SIG-M5 (cell line): ENCODE results near the gene SH3BGRL3.

Experiments used
- DNase-seq: peaks from one replicate; lab custom pipeline; 2025; lab: John Stamatoyannopoulos, UW

The SH3BGRL3 gene

DNA sequence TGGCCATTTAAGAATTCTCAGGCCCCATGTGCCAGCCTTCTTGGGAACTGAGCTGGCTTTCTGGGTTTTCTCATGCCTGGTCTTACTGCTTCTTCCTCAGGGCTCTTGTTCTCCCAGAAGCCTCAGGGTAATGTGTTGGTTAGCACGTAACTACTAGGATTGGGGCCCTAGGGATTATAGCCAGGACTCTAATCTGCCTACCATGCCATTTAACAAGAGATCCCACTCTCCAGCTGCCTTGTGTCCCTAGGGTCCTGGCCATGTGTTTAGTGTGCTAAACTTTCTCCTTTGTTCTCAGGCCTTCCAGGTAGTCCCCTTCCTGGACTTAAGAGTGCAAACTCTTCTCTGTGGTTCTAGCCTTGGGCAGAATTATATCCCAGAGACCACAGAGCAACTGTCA, 2.2 kb upstream of the SH3BGRL3 start:
- DNase-seq, result no peak

DNA sequence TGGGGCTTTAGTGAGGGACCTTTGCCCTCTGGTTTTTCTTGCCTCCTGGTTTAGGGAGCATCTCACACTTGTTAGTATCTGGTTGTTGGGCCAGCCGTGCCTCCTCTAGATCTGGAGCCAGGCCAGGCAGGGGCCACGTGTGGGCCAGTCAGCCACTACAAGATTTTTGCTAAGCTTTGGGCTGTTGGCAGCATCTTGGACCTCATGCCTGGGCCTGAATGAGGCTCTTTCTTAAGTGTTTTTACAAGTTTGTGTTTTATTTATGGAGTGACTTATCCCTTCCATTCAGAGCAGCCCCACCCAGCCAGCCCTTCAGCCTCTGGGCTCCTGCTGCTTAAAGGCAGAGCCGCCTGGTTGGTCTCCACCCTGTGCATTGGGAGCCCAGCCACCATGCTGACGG, 1.6 kb upstream of the SH3BGRL3 start:
- no peak for DNase-seq

GRCh38 chr1:26278724-26279455, 996 bp upstream of the SH3BGRL3 start:
- peak; percentile 30 for DNase-seq

GRCh38 chr1:26280333-26281042, 602 bp downstream of the SH3BGRL3 start:
- no peak for DNase-seq

DNA sequence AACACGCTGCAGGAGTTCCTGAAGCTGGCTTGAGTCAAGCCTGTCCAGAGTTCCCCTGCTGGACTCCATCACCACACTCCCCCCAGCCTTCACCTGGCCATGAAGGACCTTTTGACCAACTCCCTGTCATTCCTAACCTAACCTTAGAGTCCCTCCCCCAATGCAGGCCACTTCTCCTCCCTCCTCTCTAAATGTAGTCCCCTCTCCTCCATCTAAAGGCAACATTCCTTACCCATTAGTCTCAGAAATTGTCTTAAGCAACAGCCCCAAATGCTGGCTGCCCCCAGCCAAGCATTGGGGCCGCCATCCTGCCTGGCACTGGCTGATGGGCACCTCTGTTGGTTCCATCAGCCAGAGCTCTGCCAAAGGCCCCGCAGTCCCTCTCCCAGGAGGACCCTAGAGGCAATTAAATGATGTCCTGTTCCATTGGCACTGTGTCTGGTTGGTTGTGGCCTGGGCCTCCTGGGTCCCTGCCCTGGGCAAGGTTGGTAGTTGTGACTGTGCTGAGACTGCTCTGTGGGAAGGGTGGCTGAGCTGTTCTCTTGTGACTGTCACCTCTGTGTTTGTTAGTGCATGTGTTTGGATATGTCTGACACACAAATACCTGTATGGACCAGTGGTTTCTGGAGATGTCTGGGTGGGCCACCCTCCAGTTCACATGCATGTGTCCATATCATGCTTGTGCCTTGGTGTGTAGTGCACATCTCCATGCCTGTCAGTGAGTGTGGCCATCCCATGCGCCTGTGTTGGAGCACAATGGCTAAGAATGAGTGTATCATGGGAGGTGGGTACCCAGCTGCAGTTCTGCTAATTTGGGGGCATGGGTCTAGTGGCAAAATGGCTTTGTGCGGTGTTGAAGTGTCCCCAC, 1.4 kb downstream of the SH3BGRL3 start:
- no peak for DNase-seq

DNA sequence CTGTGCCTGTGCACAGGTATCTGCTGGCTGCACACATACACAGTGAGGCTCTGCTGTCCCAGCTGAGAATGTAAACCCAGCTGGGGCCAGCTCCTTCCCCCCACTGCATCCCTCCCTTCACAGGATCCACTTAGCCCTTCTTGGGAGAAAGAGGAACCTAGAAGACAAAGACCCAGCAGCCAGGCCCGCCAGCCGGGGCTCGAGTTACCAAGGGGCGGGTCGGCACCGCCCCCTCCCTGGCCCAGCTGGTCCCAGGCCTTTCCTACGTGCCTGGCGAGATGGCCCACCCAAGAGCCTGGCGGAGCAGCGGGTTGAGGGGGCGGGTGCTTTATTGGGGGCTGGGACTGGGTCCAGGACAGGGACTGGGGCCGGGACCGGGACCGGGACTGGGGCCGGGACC, 2.1 kb downstream of the SH3BGRL3 start:
- no peak for DNase-seq

GRCh38 chr1:26282401-26282918, 2.6 kb downstream of the SH3BGRL3 start:
- DNase-seq, result no peak

DNA sequence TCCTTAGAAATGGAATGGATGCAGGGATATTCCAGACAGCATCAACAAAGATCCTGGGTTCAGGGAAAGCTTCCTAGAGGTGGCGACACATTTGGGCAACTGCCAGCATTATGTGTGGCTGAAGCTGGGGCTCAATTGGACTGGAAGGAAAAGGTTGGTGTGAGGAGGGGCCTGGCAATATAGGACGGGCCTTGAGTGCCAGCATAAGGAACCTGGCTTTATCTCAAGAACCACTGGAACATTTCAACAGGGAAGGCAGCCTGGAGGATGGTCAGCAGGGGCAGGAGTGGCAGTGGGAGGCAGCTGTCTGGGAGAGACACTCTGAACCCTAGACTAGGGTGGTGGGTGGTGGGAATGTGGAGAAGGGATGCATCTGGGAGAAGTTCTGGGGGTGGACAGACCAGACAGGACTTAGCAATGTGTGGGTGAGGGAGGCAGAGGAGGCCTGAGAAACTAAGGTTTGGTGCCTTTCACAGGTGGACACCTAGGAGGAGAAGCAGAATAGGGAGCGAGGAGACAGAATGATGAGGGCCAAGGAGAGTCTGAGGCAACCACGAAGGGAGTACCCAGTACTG, 3.5 kb downstream of the SH3BGRL3 start:
- no peak for DNase-seq

DNA sequence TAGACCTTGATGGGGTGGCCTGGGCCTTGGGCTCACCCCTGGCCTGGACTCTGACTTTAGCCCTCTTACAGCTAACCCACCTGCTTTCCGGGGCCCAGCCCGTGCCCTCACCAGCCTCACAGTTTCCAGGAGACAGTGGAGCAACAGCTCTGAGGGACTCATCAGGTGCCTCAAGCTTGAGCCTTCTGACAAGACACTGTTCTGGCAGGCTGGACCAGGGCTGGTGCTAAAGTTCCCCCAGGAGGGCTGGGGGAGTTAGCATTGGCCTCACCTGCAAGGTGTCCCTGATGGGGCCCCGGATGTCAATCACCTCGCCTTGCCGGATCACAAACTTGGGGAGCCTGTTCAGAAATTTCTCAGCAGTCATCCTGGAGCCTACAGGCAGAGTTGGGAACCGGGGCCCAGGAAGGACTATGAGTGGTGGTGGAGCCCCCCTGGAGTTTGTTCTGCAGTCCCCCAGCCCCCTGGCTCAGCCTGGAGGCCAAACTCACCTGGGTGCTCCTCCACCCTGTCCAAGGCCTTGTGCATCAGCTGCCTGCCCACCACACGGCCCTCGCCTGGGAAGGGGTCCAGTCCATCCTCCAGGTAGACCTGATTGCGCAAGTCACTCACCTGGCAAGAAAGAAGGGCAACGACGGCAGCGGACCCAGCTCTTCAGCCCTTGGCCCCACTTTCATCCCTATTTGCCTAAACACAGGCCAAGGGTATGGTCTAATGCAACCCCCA, 4.1 kb downstream of the SH3BGRL3 start:
- DNase-seq, result no peak

DNA sequence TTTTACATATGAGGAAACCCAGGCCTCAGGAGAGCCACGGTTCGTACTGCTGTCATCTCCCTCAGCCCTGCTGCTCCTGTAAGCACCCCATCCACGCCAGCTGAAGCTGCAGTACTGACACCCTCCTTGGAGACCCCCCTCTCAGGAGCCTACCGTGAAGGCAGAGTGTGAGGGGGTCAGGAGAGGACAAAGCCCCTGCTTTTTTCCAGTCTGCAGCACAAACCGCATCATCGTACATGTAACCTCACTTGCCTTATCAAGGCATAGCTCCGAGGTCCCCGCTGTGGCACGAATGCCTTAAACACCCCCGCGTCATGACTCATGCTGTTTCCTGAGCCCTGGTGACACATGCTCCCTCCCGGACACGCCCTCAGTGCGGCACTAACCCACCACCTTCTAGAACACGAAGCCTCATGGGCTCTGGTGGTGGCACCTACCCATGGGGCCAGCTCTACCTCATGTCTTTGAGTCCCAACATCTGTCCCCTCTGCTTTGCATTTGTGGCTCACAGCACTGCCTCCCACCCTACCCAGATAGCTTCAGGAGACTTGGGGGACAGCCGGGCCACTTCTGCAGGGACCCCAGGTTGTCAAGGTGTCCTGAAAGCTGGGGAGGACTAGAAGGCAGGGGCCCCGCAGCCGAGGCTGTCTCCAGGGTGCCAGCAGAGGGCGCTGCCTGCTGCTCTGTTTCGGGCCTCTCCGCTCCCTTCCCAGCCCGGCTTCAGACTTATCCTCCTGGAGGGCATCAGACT, 4.9 kb downstream of the SH3BGRL3 start:
- DNase-seq, result peak; percentile 65

GRCh38 chr1:26285366-26286063, 5.6 kb downstream of the SH3BGRL3 start:
- no peak for DNase-seq

GRCh38 chr1:26286064-26286416, 6.2 kb downstream of the SH3BGRL3 start:
- DNase-seq, result no peak

GRCh38 chr1:26287033-26287711, 7.3 kb downstream of the SH3BGRL3 start:
- no peak for DNase-seq

GRCh38 chr1:26287811-26288210, 7.9 kb downstream of the SH3BGRL3 start:
- no peak for DNase-seq

DNA sequence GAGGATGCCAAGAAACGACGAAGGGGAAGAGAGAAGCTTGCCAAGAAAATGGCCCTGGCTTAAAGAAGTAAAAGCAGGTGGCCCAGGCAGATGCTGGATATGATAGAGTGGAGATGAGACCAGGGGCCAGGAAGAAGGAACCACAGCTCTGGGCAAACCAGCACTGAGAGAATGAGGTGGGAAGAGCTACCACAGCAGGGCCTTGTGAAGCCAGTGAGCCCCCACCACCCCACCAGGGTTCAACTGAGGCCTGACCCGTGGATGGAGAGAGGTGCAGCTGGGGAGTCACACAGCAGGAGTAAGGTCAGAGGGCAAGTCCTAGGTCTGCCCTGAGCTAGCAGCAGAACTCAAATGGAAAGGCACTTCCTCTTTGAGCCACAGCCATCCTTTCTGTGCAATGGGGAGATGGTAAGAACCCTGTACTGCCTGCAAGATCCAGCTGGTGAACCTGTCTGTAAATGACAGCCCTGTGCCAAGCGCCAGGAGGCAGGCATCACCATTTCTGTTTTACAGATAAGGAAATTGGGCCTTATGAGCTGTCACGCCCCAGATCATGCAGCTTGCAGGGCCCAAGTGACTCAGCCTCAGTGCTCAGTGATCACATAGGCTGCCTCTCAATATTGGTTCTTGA, 8.5 kb downstream of the SH3BGRL3 start:
- no peak for DNase-seq

GRCh38 chr1:26289158-26290059, 9.5 kb downstream of the SH3BGRL3 start:
- DNase-seq, result peak; percentile 78

DNA sequence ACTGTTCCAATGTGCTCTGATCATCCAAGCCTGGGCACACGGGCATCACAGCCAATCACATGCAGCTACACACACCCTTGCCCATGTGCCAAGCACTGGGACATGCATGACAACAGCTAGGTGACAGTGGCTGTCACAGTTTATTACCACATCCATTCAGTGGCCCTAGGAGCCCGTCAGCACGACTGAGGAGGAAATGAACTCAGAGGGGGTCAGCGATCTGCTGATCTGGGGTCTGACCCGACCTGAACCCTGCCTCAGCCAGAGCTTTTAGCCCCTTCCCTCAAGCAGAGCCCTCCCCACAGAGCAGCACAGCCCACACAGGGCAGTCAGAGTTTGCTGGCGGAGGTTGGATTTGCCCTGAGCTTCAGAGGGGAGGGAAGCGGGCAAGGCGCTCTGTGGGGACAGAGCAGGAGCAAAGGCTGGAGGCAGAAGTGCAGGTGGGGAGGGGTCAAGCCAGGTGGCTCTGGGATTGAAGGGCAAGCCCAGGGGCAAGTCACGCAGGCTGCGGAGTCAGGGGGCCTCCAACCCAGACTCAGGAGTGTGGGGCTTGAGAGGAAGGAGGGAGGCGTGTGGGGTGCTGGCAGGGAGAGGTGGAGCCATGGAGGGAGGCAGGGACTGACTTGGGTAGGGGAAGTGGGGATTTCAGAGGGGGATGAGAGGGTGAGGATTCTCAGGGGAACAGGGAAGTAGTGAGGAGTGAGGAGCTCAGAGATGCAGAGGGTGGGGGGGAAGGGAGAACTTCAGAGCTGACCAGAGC, 10.4 kb downstream of the SH3BGRL3 start:
- no peak for DNase-seq
